Adrenal gland (tissue), 12 donors: ENCODE data around the gene C16orf89. TPM values are rescaled to one million over a fixed set of nuclear protein-coding genes. Genes with fewer than 3 reads are reported as not detected.

Experiments
- DNase-seq, 7 donors: peaks; one replicate each; pipeline ENCODE4 v3.0.0-alpha.2; 2019 to 2020
- H3K27ac ChIP-seq, 5 donors: fragments of 200-600 bp; sonication (generic) in 4 of 5; 1 replicate in 3 of 5; 2 replicates in 2 of 5; pipeline versions ENCODE4 v1.5.1 to v1.8.0; 2016 to 2020; ENCODE audit warnings: mild to moderate bottlenecking in 1 of 5
- H3K27me3 ChIP-seq: fragments of 200-600 bp; 2 replicates; pipeline ENCODE4 v1.8.0; 2021
- H3K36me3 ChIP-seq, 2 donors: fragments of 200-600 bp; replicated peaks in 1 of 2; 1 replicate in 1 of 2; 2 replicates in 1 of 2; pipeline versions ENCODE4 v1.5.1 to v1.8.0; 2018 to 2022
- H3K4me1 ChIP-seq, 2 donors: fragments of 200-600 bp; replicated peaks in 1 of 2; 1 replicate in 1 of 2; 2 replicates in 1 of 2; pipeline versions ENCODE4 v1.5.1 to v1.8.0; 2018 to 2021
- H3K4me3 ChIP-seq, 4 donors: fragments of 200-600 bp; sonication (generic) in 3 of 4; one replicate each; pipeline ENCODE4 v1.5.1; 2016 to 2018
- H3K9me3 ChIP-seq, 3 donors: fragments of 200-600 bp; sonication (generic) in 1 of 3; replicated peaks in 1 of 3; 1 replicate in 2 of 3; 2 replicates in 1 of 3; pipeline versions ENCODE4 v1.5.1 to v1.8.0; 2016 to 2021
- CTCF ChIP-seq, 6 experiments: fragments of 450-650 bp in 4 of 6; fragments of 200-600 bp in 2 of 6; sonication (generic) in 1 of 6; IDR thresholded peaks; 1 replicate in 5 of 6; 2 replicates in 1 of 6; pipeline versions ENCODE4 v1.5.1 to v1.8.0; 2016 to 2021; ENCODE audit warnings: antibody characterized with exemption in 6 of 6, mild to moderate bottlenecking in 2 of 6, moderate library complexity in 1 of 6
- POLR2A ChIP-seq, 2 donors: fragments of 450-650 bp; IDR thresholded peaks; one replicate each; pipeline ENCODE4 v1.6.1; 2017; ENCODE audit warnings: antibody characterized with exemption in 2 of 2, mild to moderate bottlenecking in 2 of 2, moderate library complexity in 1 of 2
- WGBS, 4 donors: extraction: QIAGEN DNeasy Blood & Tissue Kit in 2 of 4; methylation state at CpG; one replicate each; pipeline versions ENCODE4 v1.1.5 to v1.1.7; 2013 to 2017; 5-methylcytosine and 5-hydroxymethylcytosine counted together
- intact Hi-C, 2 donors: fragments of 100-400 bp; cut with DNase I; formaldehyde crosslinking; loops; one replicate each; pipeline versions ENCODE4 v1.14.1 to v1.15.0; 2022 to 2023
- polyA plus RNA-seq, 3 donors: library from polyadenylated mRNA; stranded (reverse); fragments of 200-250 nt in 2 of 3; fragments of 350-450 nt in 1 of 3; fragmentation: Illumina TruSeq in 1 of 3; extraction: RNeasy Lipid Tissue Mini Kit (QIAGEN cat#74804) in 1 of 3; gene quantifications; one replicate each; pipeline ENCODE4 v1.2.3, GENCODE V29; 2013 to 2014
- total RNA-seq, 9 donors: library from RNA; depleted of rRNA in 4 of 9; stranded (reverse); fragments of >200 nt in 4 of 9; fragments of 120-200 nt in 1 of 9; fragmentation: NEBNext Ultra II Directional in 1 of 9; extraction: Animal tissue kit (Norgen Biotek cat#: 25700) in 1 of 9; gene quantifications; one replicate each; pipeline versions ENCODE4 v1.1.0 to v1.2.4, GENCODE V29; 2013 to 2023
- donor health status: healthy with polysubstance abuse.
- donor health status: Bipolar disorder and iron deficiency.
- donor health status: DM: yes; HTN: yes; CAD: no.
- donor health status: DM: no; HTN: no; CAD: no.
- donor health status: DM: no; HTN: no; CAD: no.
- donor health status: DM: yes; HTN: yes; CAD: no.

The C16orf89 gene
- total and polyA plus RNA-seq, 12 donors, result 1.00 to 27.9 (median 4.6) TPM

- no peak for DNase-seq
- intact Hi-C loops, result no loop called here
- WGBS, 4 donors, result 36 to 74% (median 68%) methylated on average over 4 of the region's 4 CpGs
Measured at GRCh38 chr16:5011637-5012036, 54.1 kb downstream of the C16orf89 start.

GRCh38 chr16:5010576-5011329 is 55.0 kb downstream of the C16orf89 start:
- Histone ChIP-seq H3K4me3 (no peak overlapping the region), H3K27me3 (no peaks in the 10 kb centered on the region), H3K4me1 (no peaks in the 10 kb centered on the region), H3K27ac (no peak overlapping the region), H3K36me3 (no peaks in the 10 kb centered on the region), H3K9me3 (no peaks in the 10 kb centered on the region)
- intact Hi-C loops, result no loop called here
- 53 to 59% (median 57%) methylated on average over 4 to 15 of the region's 15 CpGs for WGBS, 4 donors
- no peak for TF ChIP-seq CTCF (IDR thresholded peaks at IDR 0.05)
- no peak for TF ChIP-seq POLR2A (IDR thresholded peaks at IDR 0.05)
- no peak for DNase-seq

More at GRCh38 chr16:5011637-5012036, 54.1 kb downstream of the C16orf89 start:
- H3K9me3 ChIP-seq, result no peaks in the 10 kb centered on the region
- H3K4me3 ChIP-seq, result no peak overlapping the region
- no peak overlapping the region for H3K27ac ChIP-seq
- TF ChIP-seq POLR2A (IDR thresholded peaks at IDR 0.05) (no peak), CTCF (IDR thresholded peaks at IDR 0.05) (no peak)
- no peaks in the 10 kb centered on the region for H3K27me3 ChIP-seq
- no peaks in the 10 kb centered on the region for H3K4me1 ChIP-seq
- H3K36me3 ChIP-seq, result no peaks in the 10 kb centered on the region

- 80 to 100% (median 90%) methylated on average over 3 to 18 of the region's 18 CpGs for WGBS, 4 donors
- DNase-seq, result no peak
- Histone ChIP-seq H3K27ac (no peak overlapping the region), H3K4me1 (no peaks in the 10 kb centered on the region), H3K4me3 (no peak overlapping the region), H3K36me3 (no peaks in the 10 kb centered on the region), H3K27me3 (no peaks in the 10 kb centered on the region), H3K9me3 (no peaks in the 10 kb centered on the region)
- TF ChIP-seq POLR2A (IDR thresholded peaks at IDR 0.05) (no peak), CTCF (IDR thresholded peaks at IDR 0.05) (no peak)
- intact Hi-C loops, result no loop called here
Measured at GRCh38 chr16:5008311-5008731, 57.4 kb downstream of the C16orf89 start.

GRCh38 chr16:5007256-5007655 is 58.5 kb downstream of the C16orf89 start:
- no peak overlapping the region for H3K4me3 ChIP-seq
- H3K4me1 ChIP-seq, result no peaks in the 10 kb centered on the region
- no peaks in the 10 kb centered on the region for H3K27me3 ChIP-seq
- H3K27ac ChIP-seq, result no peak overlapping the region
- H3K9me3 ChIP-seq, result no peaks in the 10 kb centered on the region
- DNase-seq, result no peak
- H3K36me3 ChIP-seq, result no peaks in the 10 kb centered on the region
- 85 to 88% (median 86%) methylated on average over 7 to 10 of the region's 10 CpGs for WGBS, 4 donors
- intact Hi-C loops, result no loop called here
- TF ChIP-seq POLR2A (IDR thresholded peaks at IDR 0.05) (no peak), CTCF (IDR thresholded peaks at IDR 0.05) (no peak)
